GM19372 (cell line): ENCODE measurements around the gene KCTD10.

Experiments used
- ATAC-seq: cut with Tn5 transposase; IDR thresholded peaks from one replicate; pipeline ENCODE4 v1.9.1; 2021; ENCODE audit warnings: mild to moderate bottlenecking, low read depth, moderate library complexity; ENCODE audit not compliant: unreplicated experiment

KCTD10 gene

GRCh38 chr12:109495012-109495411 is 17.9 kb upstream of the KCTD10 start:
- no peak for ATAC-seq

GRCh38 chr12:109494348-109494881 is 17.3 kb upstream of the KCTD10 start:
- ATAC-seq: no peak

DNA sequence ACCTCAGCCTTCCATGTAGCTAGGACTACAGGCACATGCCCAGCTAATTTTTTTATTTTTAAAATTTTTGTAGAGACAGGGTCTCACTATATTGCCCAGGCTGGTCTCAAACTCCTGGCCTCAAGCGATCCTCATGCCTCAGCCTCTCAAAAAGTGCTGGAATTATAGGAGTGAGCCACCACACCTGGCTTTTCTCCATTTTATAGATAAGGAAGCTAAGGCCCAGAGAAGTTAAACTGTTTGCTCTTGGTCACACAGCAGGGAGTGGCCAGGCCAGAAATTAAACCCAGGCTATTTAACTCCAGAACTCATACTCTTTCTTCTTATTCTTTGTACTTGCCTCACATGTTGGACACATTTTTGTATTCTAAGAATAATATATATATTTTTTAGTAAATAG is 16.8 kb upstream of the KCTD10 start:
- ATAC-seq: no peak

- no peak for ATAC-seq
Measured at GRCh38 chr12:109493090-109493489, 16.0 kb upstream of the KCTD10 start.

- no peak for ATAC-seq
Measured at GRCh38 chr12:109492371-109492770, 15.3 kb upstream of the KCTD10 start.

- ATAC-seq: no peak
Measured at GRCh38 chr12:109491671-109492070, 14.6 kb upstream of the KCTD10 start.

GRCh38 chr12:109489955-109490565 is 13.0 kb upstream of the KCTD10 start:
- no peak for ATAC-seq

DNA sequence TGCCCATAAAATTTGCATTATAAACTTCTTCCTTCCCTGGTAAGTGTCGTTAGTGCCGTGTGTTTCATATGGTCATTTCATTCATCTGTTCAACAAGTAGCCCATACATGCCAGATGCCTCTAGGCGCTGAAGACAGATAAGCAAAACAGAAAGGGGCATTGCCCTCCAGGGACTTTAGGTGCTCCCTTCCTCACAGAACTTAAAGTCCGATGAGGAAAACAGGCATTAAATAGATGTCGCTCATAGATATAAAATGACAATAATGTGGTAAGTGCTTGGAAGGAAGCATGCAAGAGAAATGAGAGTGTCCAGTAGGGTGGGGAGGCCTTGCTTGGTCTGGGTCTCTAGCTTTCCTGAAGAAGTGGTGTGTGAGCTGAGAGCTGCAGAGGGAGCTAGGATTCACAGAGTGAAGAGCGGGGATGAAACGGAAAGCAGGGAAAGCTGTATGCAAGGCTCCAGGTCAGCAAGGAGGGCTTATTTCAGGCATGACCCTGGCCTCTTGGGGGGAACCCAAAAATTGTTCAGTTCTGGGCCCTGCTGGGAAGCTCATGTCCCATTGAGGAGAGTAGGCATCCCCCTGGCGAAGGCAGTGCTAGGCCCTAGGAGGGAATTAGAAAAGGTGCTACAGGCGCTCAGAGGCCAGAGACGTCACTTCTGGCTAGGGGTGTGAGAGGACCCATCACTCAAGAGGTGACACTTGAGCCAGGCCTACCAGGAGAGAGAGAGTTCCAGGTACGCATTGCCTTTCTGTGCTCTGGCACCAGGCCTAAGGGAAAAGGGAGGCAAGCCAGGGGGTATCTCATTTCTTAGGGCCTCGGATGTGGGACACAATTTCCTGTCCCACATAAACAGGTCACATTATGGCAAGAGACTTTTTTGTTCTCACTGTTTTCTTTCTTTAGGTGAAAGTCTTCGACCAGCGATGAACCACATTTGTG is 12.2 kb upstream of the KCTD10 start:
- no peak for ATAC-seq

DNA sequence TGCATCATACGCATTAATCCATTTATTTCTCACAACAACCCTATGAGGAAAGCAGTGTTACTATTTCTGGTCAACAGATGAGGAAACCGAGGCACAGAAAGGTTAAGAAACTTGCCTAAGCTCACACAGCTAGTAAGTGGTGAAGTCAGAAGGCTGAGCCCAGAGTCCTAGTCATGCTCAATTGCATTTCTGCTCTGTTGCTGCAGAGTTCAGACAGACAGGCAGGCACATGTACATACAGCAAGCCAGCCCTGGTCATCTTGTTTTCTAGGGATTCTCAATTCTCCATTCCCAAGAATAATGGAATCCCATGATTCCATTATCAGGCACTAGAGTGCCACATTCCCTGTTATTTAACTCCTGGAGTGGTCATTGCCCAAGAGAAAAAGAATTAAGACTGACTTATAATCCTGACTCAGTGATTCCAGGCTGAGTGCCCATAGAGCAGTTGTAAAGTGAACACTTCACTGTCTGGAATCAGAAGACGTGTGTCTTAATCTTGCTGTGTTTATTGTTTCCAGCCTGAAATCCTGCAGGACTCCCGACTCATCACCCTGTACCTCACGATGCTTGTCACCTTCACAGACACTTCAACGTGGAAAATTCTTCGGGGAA is 11.1 kb upstream of the KCTD10 start:
- no peak for ATAC-seq

- no peak for ATAC-seq
Measured at GRCh38 chr12:109487181-109488050, 10.3 kb upstream of the KCTD10 start.

GRCh38 chr12:109485201-109485600 is 8.1 kb upstream of the KCTD10 start:
- ATAC-seq: no peak

DNA sequence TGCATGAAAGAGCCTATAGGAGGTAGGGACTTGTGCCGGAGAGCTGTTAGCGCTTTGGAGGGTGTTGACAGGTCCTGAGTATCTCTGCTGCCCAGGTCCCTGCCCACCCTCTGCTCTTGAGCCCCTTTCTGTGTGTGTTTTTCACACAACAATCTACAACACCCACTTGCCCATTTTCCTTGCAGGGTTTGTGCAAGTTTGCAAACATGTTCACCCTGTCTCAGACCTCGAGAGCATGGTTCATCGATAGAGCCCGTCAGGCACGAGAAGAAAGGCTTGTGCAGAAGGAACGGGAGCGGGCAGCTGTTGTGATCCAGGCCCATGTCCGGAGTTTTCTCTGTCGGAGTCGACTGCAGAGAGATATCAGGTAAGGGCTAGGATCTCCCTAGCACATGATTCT is 6.2 kb upstream of the KCTD10 start:
- no peak for ATAC-seq

GRCh38 chr12:109482894-109483293 is 5.8 kb upstream of the KCTD10 start:
- no peak for ATAC-seq

DNA sequence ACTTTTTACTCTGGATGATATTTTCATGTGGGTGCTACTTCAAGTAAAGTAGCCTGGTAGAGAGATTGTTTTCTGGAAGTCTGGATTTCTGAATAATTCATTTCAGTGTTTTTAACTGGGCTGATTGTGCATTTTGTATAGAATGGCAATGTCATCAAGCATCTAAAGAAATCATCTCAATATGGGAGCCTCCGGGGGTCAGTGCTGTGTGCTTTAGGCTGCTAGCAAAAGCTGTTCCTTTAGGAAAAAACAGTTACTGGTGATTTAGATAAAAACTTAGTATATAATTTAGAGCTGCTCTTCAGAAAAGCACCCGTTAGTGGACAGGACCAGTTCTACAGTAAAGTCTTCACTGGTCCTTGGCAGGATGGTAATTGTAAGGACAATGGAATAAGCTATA is 5.4 kb upstream of the KCTD10 start:
- no peak for ATAC-seq

GRCh38 chr12:109481863-109482262 is 4.8 kb upstream of the KCTD10 start:
- no peak for ATAC-seq

- ATAC-seq: no peak
Measured at GRCh38 chr12:109480356-109480755, 3.3 kb upstream of the KCTD10 start.

GRCh38 chr12:109479761-109480160 is 2.7 kb upstream of the KCTD10 start:
- ATAC-seq: no peak

- no peak for ATAC-seq
Measured at GRCh38 chr12:109477963-109478315, 839 bp upstream of the KCTD10 start.

DNA sequence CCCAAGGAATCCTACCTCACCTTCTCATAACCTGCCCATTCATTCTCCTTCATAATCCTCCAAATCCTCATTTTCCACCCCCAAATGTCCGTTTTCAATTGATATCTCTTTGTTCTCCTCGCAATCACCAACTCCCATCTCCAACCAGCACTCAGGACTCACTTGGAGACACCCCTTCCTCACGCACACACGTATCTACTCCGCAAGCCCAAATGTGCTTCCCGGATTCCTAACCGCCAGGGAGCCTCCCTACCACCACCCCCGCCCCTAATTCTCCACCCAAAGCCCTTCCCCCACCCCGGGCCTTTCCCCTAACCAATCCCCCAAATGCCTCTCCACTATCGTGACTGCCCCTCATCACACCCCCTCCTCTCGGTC is 304 bp downstream of the KCTD10 start:
- ATAC-seq: no peak

DNA sequence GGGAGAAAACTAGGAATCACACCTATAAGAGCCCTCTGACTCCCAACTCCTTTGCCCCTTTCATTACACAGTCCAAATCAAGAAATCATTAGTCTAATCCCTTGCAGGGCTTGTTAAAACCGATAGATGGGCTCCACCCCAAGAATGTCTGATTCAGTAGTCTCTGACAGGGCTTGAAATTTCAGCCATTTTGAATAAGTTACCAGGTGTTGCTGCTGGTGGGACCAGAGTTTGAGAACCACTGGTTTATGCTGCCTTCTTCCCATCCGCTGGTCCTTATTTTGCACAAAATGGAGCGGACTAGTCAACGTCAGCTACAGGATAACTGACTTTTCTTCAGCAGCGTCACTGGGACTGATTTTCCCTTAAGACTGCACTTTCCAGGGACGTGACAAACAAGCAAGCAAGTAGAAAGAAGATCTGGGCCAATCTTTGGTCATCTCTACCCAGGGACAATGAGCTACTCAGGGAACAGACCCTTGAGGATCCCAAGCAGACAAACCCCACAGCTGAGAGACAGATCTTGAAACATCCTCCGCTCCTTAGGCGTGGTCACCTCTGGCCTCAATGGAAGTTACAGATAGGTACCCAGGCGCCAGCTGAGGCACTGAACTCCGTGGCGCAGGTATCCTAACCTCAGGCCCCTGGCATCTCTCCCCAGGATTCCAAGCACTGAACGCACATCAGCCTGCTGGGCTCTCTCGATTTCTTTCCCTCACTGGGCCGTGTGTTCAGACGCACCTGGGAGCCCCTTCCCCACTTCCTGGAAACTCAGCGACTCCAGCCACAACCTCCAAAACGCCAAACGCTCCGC is 900 bp downstream of the KCTD10 start:
- no peak for ATAC-seq
